Erythroblast (primary cell): ENCODE data around the gene STAT1.

Experiments used
- DNase-seq, 2 experiments: peaks; one replicate each; lab custom pipeline; 2025; lab: John Stamatoyannopoulos, UW
- GATA1 ChIP-seq: IDR thresholded peaks from 2 replicates; pipeline ENCODE4 v1.6.1; 2011; ENCODE audit warnings: low read depth, mild to moderate bottlenecking, control low read depth, low read length, moderate library complexity
- POLR2A ChIP-seq: IDR thresholded peaks from 2 replicates; pipeline ENCODE4 v1.6.1; 2011; ENCODE audit warnings: mild to moderate bottlenecking, low read length

The STAT1 gene

DNA sequence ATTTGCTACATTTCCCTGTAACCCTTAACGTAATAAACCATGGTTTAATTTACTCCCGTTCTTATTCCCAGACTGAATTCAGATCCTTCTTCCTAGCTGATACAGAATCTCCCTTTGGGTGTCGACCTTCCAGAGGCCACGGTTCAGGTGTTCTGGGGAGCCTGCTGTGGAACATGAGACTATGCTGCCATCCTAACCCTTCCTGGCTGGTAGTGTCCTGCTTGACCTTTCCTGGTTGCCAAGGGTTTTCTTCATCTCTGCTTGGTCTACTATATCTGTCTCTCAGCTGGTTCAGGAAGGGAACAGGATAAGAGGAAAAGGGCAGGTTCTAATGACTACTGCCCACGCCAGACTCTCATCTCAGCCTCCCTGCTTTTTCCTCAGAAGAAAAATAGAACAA, 36.5 kb downstream of the STAT1 start:
- no peak for TF ChIP-seq GATA1
- TF ChIP-seq POLR2A = no peak
- no peak for DNase-seq

DNA sequence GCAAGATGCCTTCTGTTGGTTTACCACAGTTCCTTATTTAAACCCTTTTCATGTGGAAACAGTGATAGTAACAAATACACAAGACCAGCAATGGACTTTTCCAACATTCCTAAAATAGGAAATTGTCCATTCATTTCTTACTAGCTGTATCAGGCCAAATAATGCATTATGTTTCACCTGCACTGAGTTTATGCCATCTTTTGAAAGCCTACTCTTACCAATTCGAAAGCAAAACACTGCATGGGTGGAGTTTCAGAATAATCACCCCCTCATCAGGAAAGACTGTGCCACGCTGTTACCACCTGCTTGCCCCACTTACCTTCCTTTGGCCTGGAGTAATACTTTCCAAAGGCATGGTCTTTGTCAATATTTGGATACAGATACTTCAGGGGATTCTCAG, 37.5 kb downstream of the STAT1 start:
- DNase-seq = no peak

DNA sequence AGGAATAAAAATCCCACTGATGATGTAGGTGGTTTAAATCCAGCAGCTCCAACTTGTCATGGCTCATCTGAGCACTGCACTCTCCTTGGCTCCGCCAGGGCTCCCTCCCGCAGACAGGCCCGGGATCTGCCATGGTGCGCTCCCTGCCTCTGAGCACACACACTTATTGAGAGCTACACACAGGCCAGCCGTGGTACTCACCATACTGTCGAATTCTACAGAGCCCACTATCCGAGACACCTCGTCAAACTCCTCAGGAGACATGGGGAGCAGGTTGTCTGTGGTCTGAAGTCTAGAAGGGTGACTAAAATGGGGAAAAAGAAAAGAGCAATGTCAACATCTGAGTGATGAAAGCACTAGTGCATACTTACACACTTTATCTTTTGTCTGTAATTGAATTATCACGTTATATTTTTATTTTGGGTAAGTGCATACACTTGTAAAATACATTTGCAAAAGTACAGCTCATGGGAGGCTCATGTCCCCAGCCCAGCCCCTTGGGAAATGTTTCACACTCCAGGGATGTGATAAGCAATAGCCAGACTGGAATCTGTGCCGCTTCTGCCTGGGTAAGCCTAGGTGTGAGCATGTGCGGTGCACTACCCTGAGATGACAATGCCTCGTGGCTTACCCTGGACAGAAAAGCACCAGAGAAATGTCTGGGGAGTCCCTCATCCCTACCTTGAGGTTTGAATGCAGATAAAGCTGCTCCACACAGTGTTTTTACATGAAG, 39.2 kb downstream of the STAT1 start:
- no peak for TF ChIP-seq GATA1
- TF ChIP-seq POLR2A = no peak
- no peak for DNase-seq

More for the DNA sequence above, 37.5 kb downstream of the STAT1 start:
- no peak for TF ChIP-seq GATA1
- TF ChIP-seq POLR2A = no peak

DNA sequence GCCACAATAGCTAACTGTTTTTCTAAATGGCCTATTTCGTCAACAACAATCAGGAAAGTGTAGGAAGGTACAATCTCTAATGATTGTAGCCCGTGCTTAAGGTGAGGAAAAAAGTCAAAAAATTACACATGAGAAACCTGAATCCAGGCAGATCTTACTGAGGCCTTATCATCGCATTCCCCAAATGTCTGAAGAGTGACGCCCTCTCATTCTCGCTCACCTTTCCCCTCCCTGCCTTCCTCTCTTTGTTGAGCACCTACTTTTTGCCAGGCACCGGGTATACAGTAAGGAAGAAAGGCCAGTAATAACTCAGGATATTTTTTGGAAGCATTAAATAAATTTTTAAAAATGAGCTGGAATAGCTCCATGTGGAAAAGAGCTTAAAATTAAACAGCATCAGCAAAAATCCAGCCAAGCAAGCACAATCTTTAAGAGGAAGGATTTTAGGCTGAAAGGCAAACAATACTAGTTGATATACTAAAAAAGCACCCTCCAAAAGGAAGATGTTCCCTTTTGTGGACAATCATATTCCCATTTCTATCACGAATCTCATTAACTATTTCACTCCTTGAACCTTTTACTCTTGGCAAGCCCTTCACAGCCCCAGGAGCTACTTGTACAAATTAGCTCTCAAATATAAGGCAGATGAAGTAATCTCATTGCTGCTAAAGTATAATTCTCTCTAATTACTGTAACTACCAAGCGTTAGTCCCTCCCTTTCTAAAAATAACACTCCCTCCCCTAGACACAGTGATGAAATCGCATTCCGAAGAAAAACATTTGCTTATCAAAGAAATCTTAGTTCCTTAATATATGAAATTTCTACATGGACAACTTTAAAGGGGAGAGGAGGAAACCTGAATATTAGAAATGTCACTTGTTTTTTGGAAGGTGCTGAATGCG, 40.0 kb downstream of the STAT1 start:
- no peak for TF ChIP-seq POLR2A
- no peak for TF ChIP-seq GATA1

DNA sequence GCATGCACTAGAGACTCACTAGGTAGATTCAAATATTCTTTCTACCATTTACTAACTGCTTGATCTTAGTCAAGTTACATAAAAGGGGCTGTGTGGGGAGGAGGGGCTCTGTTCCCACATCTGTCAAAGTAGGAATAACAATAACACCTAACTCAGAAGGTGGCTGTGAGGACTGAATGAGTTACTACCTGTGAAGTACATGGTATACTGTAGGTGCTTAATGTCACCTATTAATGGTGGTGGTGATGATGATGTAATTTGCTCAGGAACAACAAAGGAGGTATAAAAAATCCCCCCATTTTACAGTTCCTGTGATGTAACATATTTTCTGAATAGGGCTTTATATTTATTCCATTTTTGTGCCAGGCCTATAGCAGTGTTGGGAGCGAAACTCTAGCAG, 40.7 kb downstream of the STAT1 start:
- no peak for DNase-seq
- TF ChIP-seq POLR2A = no peak
- TF ChIP-seq GATA1 = no peak

More for the DNA sequence above, 40.0 kb downstream of the STAT1 start:
- no peak for DNase-seq

DNA sequence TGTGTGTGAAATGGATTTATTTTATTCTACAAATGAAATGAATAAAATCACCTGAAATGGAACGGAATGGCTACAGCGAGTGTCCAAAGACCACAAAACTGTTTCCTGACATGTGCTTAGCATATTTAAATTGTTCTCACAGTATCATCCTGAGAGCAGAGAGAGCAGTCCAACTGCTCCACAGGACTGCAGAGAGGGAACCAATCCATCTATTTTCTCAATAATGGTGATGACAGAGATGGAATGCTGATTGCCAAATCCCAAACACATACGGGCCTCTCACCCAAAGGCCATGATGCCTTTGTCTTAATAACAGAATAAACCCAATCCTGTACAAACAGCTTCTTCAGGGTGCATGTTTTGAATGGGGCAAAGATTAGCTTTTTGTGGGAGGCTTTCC, 41.1 kb downstream of the STAT1 start:
- no peak for DNase-seq
- TF ChIP-seq GATA1 (no peak), POLR2A (no peak)

DNA sequence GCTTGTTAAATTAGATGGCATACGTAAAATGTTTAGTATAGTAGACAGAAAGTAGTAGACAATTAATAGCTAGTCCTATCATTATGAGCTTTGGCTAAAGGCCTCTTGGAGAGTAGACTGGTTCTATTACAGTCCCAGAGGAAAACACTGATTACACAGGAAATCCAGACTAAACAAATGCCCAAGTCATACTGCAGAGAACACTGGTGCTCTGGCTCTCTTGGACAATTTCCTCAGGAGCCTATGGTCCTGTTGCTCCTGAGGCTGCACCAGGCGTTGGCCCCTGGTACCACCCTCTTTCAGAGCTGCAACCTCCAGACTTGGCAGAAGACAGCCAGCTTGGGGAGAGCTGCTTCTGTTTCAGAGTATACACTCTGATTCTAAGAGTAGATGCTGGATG, 41.8 kb downstream of the STAT1 start:
- no peak for DNase-seq
- TF ChIP-seq GATA1 (no peak), POLR2A (no peak)

DNA sequence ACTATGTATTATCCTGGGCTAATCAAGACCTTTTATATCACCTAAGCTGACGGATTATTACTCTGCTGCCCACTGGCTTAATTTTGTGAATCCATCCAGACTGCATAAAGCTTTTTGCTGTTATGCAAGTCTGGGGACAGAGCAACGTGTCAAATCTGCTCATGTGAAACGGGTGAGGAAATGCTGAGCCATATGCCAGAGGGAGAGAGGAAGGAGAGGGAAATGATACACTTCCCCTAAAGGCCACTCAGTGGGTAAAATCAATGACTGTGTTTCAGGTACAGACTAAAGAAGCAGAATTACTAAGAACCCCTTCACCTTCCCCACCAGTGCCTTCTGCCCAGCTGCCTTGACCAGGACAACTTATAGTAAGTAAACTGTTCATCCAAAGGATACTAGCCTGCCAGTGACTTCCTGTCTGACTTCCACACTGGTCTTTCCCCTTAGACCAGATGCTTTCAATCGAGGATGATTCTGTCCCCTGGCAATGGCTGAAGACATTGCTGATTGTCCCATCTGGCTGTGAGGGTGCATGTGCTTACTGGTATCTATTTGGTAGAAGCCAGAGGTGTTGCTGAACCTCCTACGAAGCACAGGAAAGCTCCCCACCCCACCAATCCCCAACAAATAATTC, 43.0 kb downstream of the STAT1 start:
- no peak for TF ChIP-seq GATA1
- no peak for TF ChIP-seq POLR2A
- DNase-seq = no peak

DNA sequence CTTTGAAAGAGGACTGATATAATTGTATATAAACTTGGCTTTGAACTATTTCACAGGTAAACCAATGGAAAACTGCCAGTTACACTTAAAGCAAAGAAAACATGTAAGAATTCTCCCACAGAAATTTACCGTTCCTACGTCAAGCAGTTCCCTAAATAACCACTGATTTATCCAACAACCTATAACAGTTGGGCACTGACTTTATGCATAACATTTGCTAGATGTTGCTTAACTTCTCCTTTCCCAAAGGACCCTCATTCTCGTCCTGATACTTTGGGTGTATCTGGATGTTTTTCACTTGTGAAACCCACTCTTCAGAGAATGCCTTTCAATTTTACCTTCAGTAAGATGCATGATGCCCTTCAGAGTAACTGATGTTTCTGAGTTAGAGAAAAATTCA, 43.8 kb downstream of the STAT1 start:
- no peak for DNase-seq
- TF ChIP-seq GATA1 (no peak), POLR2A (no peak)

DNA sequence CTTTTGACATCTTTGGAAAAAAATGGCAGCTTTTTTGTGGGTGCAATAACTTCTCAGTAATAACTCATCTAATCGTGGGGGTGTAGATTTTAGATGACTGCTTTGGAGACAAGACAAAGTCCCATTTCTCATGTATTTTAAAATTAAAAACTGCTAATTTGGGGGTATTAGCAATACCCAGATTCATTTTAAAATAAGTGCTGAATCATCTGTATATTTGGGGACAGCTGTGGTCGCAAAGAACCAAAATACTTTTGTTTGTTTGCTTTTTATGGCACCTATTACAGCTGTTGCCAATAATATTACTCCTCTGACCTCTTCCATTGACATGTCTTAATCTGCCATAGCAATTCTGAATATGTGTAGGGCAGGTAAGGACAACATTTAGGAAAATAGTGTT, 45.4 kb downstream of the STAT1 start:
- DNase-seq = no peak
- TF ChIP-seq POLR2A = no peak
- TF ChIP-seq GATA1 = no peak

DNA sequence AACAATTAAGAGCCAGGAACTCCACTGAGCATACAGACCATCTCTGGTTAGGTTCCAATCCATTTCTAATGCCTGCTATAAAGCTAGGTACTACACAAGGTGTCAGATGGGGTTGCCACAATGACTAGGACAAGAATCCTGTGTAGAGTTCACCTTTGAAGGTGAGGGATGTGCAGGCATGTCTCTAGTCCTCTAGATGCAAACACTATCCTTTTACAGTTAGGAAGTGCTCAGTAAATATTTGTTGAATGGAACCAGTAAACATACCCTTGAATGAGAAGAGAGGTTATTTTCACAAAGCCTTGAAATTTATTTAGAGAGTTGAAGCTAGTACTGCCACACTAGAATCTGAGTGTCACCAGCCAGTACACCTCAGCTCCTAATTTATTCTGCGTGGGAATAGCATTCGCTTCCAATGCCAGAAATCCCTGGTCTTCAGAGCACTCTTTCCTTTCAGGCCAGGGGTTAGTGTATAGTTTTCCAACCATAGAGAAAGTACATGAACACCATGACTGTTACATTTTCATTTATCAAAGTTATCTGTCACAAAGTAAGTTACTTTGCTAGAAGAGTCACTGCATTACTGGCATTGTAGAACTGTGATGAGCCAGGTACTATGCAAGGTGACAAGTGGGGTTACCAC, 48.3 kb downstream of the STAT1 start:
- DNase-seq = no peak
- no peak for TF ChIP-seq GATA1
- no peak for TF ChIP-seq POLR2A

DNA sequence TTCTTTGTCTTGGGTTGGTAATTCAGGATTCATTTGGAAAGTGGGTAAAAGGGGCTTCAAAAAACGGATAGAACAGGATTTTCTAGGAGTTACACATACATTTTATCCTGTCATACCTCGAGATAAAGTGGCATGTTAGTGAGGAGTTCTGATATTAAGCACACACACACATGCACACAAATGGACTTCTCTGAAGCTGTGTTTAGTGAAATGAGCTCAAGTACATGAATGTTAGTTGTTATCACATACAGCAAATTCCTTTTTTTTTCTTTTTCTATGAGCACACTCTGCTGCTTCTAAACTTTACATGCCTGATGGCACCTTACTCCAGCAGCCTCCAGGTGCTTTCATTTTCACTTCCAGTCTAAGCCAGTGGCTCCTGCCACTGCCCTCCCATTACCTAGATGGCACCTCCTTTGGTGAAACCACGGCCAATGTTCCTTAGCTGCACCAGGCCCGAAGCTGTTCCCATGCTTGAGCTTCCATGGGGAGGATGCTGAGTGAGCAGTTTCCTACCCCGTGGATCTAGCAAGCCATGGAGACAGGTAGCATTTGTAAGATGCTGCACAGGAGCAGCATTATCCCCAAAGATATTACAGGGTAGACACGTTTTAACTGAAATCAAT, 49.7 kb downstream of the STAT1 start:
- DNase-seq = no peak
- TF ChIP-seq POLR2A (no peak), GATA1 (no peak)

DNA sequence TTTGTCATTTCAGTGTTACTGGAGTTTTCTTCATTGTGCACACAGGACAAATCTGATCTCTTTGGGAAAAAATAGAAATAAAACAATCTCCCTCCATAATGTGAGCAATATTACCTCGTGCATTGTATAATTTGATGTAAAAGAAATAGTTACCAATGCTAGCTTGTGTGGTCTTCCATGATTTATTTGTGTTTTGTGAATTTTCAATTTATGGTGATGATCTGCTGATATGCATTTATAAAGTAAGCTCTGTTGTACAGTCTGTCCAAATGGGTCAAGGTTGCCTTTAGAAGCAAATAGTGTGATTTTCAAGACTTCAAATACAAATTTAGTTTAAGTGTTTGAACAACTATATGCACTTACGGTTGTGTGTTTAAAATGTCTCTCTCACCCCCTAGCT, 50.9 kb downstream of the STAT1 start:
- TF ChIP-seq POLR2A (no peak), GATA1 (no peak)
- no peak for DNase-seq
